ENCODE data around the gene EMP1. TPM values are rescaled to one million over a fixed set of nuclear protein-coding genes. Genes with fewer than 3 reads are reported as not detected.

The EMP1 gene
- total and polyA plus RNA-seq, 2 experiments from 2014 or later = 0.07 to 0.39 TPM

DNA sequence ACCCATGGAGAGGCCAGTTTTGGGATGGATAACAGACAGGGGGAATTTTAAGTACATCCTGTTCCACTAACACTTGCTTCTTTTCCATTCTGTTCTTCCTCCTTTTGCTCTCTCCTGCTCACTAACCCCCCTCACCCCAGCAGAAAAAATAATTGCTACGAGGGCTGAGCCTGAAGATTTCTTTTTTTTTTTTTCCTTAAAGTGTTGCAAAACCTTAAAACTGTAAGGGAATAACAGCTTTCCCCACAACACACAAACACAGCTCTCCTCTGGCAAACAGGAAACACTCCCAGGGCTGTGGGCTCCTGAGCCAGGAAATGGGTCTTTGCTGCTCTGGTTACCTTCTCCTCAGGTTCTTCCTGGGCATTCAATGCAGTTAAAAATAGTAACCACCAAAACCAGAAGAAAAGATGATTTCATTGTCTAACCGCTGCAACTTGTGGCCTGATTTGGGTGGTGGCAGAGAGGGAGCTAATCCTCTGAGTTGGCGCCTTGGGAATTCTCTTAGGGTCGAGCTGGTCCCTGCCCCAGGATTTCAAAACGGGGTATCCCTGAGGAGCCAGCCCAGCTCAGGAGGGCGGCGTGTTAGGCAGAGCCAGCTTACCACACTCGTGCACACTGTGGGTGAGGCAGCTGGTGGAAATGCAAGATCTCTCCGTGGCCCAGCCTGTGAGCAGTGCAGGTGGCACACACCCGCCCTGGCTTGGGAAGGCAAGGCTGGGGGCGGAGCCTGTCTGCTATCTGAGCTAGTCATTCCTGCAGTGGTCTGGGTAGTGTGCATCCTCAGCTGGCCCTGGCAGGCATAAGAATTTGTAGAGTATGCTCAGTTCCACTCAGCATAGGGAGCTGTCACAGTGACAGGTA, 17.1 kb upstream of the EMP1 start:
- DNase-seq (ENCODE audit: low spot score) (peak; percentile 69), ATAC-seq (peak; percentile 98)
- Histone ChIP-seq H2AFZ (peak overlapping the region; percentile 96), H4K20me1 (replicated peaks; ENCODE audit: insufficient read depth) (no peaks in the 10 kb centered on the region), H3K27me3 (ENCODE audit: insufficient read depth) (no peaks in the 10 kb centered on the region), H3K4me2 (peak overlapping the region; percentile 76), H3K9me2 (ENCODE audit: insufficient read depth) (0 out of 2 replicates have a peak, but pooled peaks cover 4% of the 10 kb centered on the region), H3K36me3 (ENCODE audit: insufficient read depth) (no peaks in the 10 kb centered on the region), H3K27ac (ENCODE audit: low read depth) (peak overlapping the region; percentile 70), H3F3A (replicated peaks; ENCODE audit: low read depth) (0 out of 2 replicates have a peak, but pooled peaks cover 6% of the 10 kb centered on the region), H3K4me1 (ENCODE audit: insufficient read depth) (peaks cover 27% of the 10 kb centered on the region), H3K4me3 (peak overlapping the region; percentile 46), H3K79me2 (replicated peaks; ENCODE audit: insufficient read depth) (no peaks in the 10 kb centered on the region)
- H3K36me3 Mint-ChIP-seq (ENCODE audit: low read depth) = no peaks in the 10 kb centered on the region
- peak overlapping the region; percentile 83 for H3K27ac Mint-ChIP-seq
- H3K4me3 Mint-ChIP-seq = peak overlapping the region; percentile 42
- H3K4me1 Mint-ChIP-seq = peaks cover 41% of the 10 kb centered on the region
- TF ChIP-seq ZNF331 (CRISPR knock-in tag; IDR thresholded peaks at IDR 0.05; ENCODE audit: low read depth) = no peak
- H3K9me3 Mint-ChIP-seq = no peaks in the 10 kb centered on the region
- H3K27me3 Mint-ChIP-seq (ENCODE audit: insufficient read depth, low read depth, poor library complexity) = peaks cover 8% of the 10 kb centered on the region

- Mint-ChIP-seq H3K9me3 (no peaks in the 10 kb centered on the region), H3K36me3 (ENCODE audit: low read depth) (no peaks in the 10 kb centered on the region), H3K27me3 (ENCODE audit: insufficient read depth, low read depth, poor library complexity) (peaks cover 8% of the 10 kb centered on the region), H3K27ac (no peak overlapping the region; the same call in 1 of the 2 replicates), H3K4me3 (no peak overlapping the region), H3K4me1 (peaks cover 41% of the 10 kb centered on the region)
- ATAC-seq (no peak), DNase-seq (ENCODE audit: low spot score) (no peak)
- H3K79me2 ChIP-seq (replicated peaks; ENCODE audit: insufficient read depth) = no peaks in the 10 kb centered on the region
- no peak for TF ChIP-seq CREB1 (CRISPR knock-in tag; IDR thresholded peaks at IDR 0.05; ENCODE audit: low read depth)
- TF ChIP-seq EZH2 (IDR thresholded peaks at IDR 0.05; ENCODE audit: low read depth, unreplicated experiment) = no peak
- no peak for TF ChIP-seq CTCF (conservative IDR thresholded peaks at IDR 0.05; ENCODE audit: low read depth in 2 of 2)
- no peak overlapping the region for H3K4me2 ChIP-seq
- peaks cover 27% of the 10 kb centered on the region for H3K4me1 ChIP-seq (ENCODE audit: insufficient read depth)
- no peaks in the 10 kb centered on the region for H3K36me3 ChIP-seq (ENCODE audit: insufficient read depth)
- no peak overlapping the region for H2AFZ ChIP-seq
- 0 out of 2 replicates have a peak, but pooled peaks cover 6% of the 10 kb centered on the region for H3F3A ChIP-seq (replicated peaks; ENCODE audit: low read depth)
- no peaks in the 10 kb centered on the region for H3K27me3 ChIP-seq (ENCODE audit: insufficient read depth)
- no peak overlapping the region for H3K27ac ChIP-seq (ENCODE audit: low read depth)
- no peak overlapping the region for H3K4me3 ChIP-seq
- H3K9me2 ChIP-seq (ENCODE audit: insufficient read depth) = 0 out of 2 replicates have a peak, but pooled peaks cover 2% of the 10 kb centered on the region
- no peaks in the 10 kb centered on the region for H4K20me1 ChIP-seq (replicated peaks; ENCODE audit: insufficient read depth)
Observed at GRCh38 chr12:13181375-13182070, 15.0 kb upstream of the EMP1 start.

GRCh38 chr12:13182881-13183280, 13.6 kb upstream of the EMP1 start:
- no peaks in the 10 kb centered on the region for H3K79me2 ChIP-seq (replicated peaks; ENCODE audit: insufficient read depth)
- H3K27ac Mint-ChIP-seq = no peak overlapping the region
- H3K9me2 ChIP-seq (ENCODE audit: insufficient read depth) = no peaks in the 10 kb centered on the region
- H4K20me1 ChIP-seq (replicated peaks; ENCODE audit: insufficient read depth) = no peaks in the 10 kb centered on the region
- H3K36me3 Mint-ChIP-seq (ENCODE audit: low read depth) = no peaks in the 10 kb centered on the region
- no peaks in the 10 kb centered on the region for H3K27me3 ChIP-seq (ENCODE audit: insufficient read depth)
- H3K4me3 ChIP-seq = no peak overlapping the region
- peaks cover 8% of the 10 kb centered on the region for H3K27me3 Mint-ChIP-seq (ENCODE audit: insufficient read depth, low read depth, poor library complexity)
- no peak overlapping the region for H3K4me3 Mint-ChIP-seq
- no peak for DNase-seq (ENCODE audit: low spot score)
- H3K4me1 Mint-ChIP-seq = peaks cover 38% of the 10 kb centered on the region
- no peak overlapping the region for H3K4me2 ChIP-seq
- no peak overlapping the region for H2AFZ ChIP-seq
- no peak for ATAC-seq
- H3F3A ChIP-seq (replicated peaks; ENCODE audit: low read depth) = 0 out of 2 replicates have a peak, but pooled peaks cover 6% of the 10 kb centered on the region
- peaks cover 27% of the 10 kb centered on the region for H3K4me1 ChIP-seq (ENCODE audit: insufficient read depth)
- H3K9me3 Mint-ChIP-seq = no peaks in the 10 kb centered on the region
- no peak overlapping the region for H3K27ac ChIP-seq (ENCODE audit: low read depth)
- no peaks in the 10 kb centered on the region for H3K36me3 ChIP-seq (ENCODE audit: insufficient read depth)
- TF ChIP-seq CREB1 (CRISPR knock-in tag; IDR thresholded peaks at IDR 0.05; ENCODE audit: low read depth) (no peak), ZNF331 (CRISPR knock-in tag; IDR thresholded peaks at IDR 0.05; ENCODE audit: low read depth) (no peak), ETS1 (IDR thresholded peaks at IDR 0.05) (no peak), NANOG (IDR thresholded peaks at IDR 0.05; ENCODE audit: borderline replicate concordance) (no peak), CTCF (conservative IDR thresholded peaks at IDR 0.05; ENCODE audit: low read depth in 2 of 2) (no peak), JUNB (IDR thresholded peaks at IDR 0.05; ENCODE audit: unreplicated experiment) (no peak), ZNF114 (CRISPR knock-in tag; IDR thresholded peaks at IDR 0.05) (no peak), EZH2 (IDR thresholded peaks at IDR 0.05; ENCODE audit: low read depth, unreplicated experiment) (no peak), EZH2phosphoT487 (IDR thresholded peaks at IDR 0.05; ENCODE audit: unreplicated experiment) (no peak)

Measured in GM23338 (cell line).